HL-60/S4 treated with retinoic acid at 250 ng/mL for 4 days and 3 days (cell line): ENCODE data around the gene A4GALT.

Experiments used
- in situ Hi-C: fragments of 300-500 bp; cut with MboI; formaldehyde crosslinking; loops from 2 replicates; pipeline ENCODE4 v1.7.0; 2022; ENCODE audit warnings: low sequenced_read_pairs

A4GALT gene

DNA sequence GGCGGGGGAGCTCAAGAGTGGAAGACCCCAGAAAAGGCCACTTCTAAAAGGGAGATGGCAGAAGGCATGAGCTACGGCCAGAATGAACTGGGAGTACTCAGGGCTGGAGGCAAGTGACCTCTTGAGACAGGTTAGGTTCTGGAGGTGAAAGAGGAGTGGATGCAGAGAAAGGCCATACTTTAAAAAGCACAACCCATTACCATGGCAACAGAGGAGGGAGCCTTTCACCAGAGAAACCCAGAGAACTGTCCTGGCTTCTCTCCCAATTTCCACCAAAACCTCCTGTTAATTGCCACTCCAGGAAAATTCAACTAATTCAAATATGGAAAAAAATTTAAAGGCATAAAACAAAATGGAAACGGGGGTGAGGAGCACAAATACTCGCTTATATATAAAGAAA, 15.8 kb downstream of the A4GALT start:
- in situ Hi-C loops = no loop called here

DNA sequence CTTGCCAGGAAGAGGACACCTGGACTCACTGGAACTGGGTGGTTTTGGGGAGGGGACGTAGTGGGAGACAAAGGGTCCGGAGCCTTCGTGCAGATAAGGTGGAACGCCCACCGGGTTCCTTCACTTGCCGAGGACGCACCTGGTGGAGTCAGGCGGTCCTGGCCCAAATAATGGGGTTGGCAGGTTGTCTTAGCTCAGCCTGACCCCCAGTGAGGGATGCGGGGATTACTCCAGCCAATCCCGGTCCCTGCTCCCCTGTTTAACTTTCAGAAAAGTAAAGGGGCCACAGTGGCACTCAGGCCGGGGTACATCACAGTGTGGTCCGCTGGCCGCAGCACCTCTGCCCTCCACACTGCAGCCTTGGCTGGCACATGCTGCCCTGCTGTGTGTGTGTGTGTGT, 18.0 kb downstream of the A4GALT start:
- in situ Hi-C loops = no loop called here

DNA sequence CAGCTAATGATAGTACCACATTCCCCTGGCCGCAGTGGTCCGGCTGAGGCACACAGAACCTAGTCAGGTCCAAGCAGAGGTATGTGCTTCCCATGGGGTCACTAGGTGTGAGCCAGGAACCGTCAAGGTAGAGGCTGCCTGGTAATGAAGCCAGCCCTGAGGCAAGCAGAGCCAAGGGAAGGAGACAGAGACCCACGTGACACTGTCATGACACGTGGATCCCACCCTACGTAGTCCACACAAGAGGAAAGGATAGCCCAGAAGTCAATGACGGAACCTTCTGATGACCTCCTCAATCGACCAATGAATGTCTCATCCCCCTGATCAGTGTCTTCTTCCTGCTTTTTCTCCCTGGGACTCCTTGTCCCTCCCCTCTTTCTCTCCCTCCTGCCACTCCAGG, 19.0 kb downstream of the A4GALT start:
- in situ Hi-C loops = no loop called here

DNA sequence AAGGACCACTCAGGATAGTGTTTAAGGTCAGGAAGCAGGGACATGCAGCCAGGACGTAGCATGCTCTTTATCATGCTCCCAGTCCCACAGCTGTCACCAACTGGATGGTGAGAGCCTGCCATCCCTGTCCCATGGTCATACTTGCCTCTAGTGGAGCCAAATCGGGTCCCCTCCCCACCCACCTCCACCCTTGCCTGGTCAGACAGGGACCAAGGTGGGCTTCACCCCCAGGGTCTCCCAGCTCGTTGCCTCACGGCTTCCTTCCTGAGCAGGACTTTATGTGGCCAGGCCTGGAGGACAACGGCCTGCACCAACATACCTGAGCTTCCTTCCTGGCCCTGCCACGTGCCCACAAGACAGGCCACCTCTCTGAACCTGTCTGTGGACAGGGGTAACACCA, 19.8 kb downstream of the A4GALT start:
- in situ Hi-C loops = no loop called here

DNA sequence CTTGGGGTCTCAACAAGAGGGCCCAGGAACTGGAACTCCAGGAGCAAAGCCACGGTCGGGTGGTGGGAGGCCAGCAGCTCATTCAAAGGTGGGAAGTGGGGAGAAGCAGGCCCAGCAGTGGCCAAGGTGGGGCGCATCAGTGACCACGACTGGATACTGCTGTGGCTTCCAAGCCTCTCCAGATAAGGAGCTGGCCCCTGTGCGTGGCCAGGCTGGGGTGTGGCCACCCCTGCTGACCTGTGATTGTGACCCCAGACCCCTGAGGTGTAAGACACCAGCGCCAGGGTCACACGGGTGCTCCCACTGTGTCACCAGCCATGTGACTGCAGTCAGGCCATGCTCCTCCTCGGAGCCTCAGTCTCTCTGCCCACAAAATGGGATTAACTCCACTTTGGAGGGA, 20.3 kb downstream of the A4GALT start:
- in situ Hi-C loops = no loop called here

DNA sequence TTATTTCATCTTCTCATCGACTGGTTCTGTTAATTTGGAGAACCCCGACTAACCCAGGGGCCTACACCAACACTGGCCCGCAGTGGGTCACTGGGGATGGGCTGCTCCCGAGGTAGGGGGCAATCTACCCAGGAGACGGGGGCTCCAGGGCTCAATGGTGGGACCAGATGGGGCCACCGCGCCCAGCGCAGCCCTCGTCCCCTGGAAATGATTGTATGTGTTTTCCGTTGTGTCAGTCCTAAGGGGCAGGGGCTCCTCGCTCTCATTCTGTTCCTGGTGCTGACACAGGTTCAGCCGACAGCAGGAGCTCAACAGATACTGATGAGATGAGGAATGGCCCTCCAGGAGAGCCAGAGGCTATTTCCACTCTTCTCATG, 20.7 kb downstream of the A4GALT start:
- in situ Hi-C loops = no loop called here

DNA sequence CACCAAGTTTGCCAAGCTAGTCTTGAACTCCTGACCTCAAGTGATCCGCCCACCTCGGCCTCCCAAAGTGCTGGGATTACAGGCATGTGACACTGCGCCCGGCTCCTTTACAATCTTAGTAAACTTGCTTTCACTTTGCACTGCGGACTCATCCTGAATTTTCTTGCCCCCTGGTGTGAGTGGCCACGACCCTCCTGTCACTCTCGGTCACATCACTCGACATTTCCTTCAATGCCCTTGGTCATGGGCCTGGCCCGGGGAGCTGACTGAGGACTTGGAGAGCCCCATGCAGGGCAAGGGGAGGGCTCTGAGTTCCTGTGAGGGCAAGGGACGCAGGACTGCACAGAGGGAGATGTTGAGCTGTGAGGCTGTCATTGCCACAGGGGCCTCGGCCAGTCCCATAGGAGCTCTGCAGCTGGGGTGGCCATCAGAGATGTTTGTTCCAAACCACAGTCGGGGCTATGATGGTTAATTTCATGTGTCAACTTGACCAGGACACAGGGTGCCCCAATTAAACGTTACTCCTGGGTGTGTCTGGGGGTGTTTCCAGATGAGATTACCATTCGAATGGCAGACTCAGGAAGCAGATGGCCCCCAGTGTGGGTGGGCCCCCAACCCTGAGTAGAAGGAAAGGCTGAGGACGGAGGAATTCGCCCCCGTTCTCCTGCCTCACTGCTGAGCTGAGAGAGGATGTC, 21.2 kb downstream of the A4GALT start:
- in situ Hi-C loops = no loop called here

DNA sequence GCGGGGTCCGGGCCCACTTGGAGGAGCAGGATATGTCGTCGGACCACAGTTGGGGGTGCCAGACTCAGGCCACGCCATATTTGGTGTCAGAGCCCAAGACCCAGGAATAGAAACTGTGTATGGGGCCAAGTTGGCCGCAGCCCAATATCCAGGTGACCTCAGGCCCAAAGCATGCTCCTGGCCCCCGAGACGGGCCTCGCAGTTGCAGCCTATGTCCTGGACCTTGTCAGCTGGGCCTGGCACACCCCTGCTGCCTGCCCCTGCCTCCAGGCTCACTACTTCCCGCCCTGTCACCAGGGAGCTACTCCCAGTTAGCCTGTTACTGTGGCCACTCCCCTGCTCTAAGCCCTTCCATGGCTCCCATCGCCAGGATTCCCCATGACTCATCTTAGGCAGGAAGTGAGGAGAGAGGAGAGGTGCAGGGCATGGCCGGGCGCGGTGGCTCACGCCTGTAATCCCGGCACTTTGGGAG, 23.1 kb downstream of the A4GALT start:
- in situ Hi-C loops = no loop called here

DNA sequence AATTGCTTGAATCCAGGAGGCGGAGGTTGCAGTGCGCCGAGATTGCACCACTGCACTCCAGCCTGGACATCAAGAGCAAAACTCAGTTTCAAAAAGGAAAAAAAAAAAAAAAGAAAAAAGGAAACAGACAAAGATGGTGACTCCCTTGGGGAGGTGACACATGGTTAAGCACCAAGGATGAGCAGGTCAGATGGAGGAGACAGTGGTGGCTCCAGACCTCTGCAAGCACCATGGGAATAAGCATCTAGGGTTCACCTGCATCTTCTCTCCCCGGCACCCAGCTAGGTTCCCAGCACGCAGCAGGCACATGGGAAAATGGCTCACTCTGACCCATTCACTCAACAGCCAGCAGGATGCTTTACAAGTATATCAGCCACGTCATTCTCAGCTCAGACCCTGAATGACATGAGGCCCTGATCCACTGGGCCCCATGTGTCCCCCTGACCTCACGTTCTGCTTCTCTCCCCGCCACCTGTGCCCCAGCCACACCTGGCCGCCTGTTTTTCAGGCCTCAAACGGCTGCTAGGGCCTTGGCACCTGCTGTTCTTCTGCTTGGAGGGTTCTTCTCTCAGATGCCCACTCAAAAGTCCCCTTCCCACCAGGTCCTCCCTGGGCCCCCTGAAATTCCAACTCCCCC, 24.2 kb downstream of the A4GALT start:
- in situ Hi-C loops = no loop called here

DNA sequence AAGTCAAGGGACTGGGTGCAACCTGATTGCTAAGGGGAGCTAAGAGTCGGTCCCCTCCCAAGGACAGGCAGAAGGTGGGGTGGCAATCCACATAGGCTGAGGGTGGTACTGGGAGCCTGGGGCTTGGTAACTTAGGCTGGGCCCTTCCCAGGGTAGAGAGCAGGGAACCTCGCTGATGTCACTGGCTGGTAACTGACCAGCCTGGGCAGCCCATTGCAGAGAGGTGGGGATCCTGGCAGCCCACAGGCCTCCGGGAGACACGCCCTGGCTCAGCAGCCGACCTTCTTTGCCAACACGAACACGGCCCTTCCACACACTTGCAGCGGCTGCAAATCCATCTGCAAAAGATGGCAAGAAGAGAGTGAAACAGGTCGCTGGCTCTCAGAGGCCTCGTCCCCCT, 25.4 kb downstream of the A4GALT start:
- in situ Hi-C loops = no loop called here

DNA sequence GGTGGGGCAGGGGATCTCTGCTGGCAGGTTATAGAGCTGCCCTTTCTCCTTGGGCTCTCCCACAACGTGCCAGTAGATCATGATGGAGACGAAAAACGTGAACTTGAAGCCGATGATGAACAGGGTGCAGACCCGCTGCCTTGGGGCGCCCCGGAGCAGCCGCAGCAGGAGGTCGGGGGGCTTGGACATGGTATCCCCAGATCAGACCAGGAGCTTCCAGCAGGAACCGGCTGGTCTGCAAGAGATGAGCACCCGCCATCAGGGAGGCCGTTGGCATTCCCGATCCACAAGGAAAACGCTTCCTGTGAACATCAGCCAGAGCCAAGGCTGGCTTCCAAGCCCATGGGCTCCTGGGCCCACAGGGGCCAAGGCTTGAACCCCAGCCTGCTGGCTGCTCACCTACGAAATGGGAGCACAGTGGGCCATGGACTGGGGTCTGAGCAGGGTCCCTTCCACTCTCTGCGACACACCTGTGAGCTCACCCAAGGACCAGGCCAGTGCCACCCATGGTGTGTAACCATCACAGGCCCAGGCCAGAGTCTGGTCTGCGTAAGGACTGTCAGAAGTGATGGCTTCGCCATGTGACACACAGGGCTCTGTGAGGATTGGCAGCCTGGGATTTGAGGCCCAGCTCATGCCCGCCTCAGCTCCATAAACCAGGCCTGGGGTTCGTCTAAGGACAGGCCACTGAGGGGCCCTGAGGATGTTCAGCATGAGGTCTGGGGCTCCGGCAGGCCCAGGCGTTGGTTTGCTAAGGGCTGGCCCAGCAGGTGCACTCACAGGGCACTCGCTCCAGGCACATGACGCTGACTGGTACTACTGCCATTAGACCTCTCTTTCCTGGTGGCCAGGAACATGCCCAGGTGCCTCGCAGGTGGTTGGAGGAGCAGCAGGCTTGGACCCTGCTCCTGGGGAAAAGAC, 26.6 kb downstream of the A4GALT start:
- in situ Hi-C loops = no loop called here

DNA sequence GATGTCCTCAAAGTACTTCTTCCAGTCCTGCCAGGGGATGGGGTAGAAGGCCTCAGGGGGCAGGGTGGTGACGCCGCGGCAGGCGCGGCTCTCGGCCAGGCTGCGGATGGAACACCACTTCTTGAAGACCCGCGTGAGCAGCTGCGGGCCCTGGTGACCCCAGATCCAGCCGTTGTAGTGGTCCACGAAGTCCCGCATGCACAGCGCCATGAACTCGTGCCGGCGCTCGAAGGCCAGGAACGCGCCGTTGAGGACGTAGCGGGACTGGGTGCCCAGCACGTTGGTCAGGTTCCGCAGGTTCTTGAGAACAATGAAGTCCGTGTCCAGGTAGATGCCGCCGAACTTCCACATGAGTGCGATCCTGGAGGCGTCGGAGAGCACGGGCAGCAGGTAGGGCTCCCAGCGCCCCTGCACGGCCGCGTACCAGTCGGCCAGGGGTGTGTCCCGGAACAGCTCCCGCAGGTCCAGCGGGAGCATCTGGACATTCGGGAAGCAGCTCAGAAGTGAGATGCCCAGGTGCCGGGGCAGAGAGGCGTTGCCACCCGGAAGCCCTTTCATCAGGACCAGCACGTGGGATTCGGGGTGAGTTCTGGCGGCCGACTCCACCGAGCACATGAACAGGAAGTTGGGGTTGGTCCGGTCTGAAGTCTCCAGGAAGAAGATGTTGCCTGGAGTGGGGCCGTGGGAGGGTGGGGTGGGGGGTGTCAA, 27.5 kb downstream of the A4GALT start:
- in situ Hi-C loops = no loop called here

DNA sequence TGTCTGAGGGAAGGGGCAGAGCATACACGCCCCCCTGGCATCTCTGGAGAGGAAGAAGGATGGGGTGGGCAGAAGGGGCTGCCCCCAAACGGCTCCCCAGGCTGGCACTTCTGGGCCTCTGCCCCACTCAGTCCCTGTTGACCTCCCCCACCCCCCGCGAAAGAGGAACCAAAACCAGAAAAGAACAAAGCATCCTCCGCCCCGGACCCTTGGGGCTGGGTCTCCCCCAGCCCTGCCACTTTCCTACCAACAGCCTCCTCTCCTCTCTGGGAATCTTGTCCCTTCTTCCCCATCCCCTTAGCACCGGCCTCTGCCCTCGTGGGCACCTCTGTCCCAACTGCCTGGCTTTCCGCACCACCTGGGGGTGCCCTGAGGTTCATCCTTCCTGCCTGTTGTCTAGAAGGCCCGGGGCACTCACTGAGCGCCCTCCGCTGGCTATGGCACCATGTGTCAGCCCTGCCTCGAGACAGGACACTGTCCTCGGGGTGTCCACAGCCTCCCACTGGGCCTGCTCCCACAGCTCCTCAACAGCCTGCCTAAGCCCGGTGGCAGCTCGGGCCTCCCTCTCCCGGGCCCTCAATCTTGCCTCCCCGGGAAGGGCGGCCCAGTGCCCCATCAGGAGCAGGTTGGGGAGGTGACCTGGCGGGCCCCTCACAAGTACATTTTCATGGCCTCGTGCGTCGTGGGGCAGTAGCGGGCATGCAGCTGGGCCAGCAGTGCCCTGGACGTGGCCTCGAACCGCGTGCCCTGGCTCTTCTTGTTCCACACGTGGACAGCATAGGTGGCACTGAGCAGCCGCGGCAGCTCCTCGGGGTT, 28.2 kb downstream of the A4GALT start:
- in situ Hi-C loops = no loop called here

DNA sequence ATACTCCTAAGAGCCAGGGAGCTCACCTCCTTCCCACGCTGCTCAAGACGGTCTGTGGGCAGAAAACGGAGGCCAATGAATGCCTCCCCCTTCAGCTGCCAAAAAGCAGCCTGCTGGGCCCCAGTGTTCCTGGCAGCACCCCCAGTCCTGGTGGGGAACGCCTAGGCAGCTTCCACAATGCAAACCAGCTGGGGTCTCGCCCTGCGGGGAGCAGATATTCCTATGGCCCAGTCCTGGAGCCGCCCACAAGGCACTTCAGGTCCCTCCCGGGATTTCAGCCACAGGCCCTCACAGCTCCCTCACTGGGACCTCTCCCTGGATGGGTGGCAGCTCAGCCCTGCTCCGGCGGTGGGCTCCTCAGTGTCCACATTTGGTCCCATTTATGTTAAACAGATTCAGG, 29.2 kb downstream of the A4GALT start:
- in situ Hi-C loops = no loop called here

DNA sequence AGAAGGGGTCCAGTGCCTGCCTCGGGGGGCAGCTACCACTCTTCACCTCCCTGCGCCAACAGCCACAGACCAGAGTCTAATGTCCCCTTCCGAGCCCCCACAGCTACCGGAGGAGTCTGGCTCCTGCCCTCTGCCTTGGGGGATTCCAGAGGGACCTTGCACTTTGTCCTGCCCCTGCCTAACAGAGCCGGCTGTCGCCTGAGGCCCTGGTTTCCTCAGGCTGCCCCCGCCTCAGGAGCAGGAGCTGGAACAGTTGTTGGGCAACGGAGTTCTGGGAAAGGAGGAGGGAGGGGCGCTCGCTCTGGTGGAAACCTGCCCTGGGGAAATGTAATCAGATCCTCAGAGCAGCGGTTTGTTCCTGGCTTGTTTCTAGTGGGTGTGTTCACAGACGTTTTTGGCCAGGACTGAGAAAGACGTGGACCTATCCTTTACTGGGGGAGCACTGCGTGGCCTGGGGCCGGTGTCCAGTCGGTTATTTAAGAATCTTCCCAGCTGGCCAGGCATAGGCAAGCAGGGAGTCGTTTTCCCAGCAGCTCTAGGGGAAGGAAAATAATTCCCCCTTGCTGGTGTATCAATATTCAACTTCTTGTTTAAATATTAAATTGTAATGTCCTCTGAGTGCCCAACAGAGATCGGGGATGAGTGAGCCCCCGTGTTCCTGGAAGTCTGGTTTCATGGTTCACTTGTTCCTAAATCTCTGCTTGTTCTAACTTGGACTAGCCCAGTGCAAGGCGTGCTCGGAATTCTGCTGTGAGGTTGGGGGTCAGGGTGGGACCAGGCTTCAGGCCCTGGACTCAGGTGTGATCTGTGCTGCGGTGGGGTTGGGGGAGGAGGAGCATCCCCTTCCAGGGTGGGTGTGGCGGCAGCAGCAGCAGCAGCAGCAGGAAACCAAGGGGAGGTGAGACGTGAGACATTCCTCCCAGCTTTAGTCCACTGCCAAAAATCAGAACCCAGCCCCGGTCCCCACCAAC, 32.1 kb downstream of the A4GALT start:
- in situ Hi-C loops = no loop called here

DNA sequence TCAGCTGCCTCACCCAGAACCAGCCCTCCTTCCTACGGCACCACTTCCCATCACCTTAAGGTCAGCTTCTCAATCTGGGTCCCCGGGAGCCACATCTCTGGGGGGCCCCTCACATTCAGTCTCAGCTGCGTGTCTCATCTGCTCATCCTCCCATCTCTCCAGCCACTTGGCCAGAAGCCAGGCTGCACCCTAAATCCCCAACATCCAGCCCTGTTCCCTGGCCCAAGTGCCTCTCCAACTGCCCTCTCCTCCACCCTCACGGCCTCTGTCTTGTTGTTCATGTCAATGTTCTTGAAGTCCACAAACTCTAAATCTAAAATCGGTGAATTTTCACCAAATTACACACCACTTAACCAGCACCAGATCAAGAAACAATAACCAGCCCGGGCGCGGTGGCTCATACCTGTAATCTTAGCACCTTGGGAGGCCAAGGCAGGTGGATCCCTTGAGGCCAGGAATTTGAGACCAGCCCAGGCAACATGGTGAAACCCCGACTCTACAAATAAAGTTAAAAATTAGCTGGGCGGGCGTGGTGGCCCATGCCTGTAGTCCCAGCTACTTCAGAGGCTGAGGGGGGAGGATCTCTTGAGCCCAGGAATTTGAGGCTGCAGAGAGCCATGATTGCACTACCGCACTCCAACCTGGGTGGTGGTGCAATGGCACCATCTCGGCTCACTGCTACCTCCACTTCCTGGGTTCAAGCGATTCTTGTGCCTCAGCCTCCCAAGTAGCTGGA, 33.7 kb downstream of the A4GALT start:
- in situ Hi-C loops = no loop called here

DNA sequence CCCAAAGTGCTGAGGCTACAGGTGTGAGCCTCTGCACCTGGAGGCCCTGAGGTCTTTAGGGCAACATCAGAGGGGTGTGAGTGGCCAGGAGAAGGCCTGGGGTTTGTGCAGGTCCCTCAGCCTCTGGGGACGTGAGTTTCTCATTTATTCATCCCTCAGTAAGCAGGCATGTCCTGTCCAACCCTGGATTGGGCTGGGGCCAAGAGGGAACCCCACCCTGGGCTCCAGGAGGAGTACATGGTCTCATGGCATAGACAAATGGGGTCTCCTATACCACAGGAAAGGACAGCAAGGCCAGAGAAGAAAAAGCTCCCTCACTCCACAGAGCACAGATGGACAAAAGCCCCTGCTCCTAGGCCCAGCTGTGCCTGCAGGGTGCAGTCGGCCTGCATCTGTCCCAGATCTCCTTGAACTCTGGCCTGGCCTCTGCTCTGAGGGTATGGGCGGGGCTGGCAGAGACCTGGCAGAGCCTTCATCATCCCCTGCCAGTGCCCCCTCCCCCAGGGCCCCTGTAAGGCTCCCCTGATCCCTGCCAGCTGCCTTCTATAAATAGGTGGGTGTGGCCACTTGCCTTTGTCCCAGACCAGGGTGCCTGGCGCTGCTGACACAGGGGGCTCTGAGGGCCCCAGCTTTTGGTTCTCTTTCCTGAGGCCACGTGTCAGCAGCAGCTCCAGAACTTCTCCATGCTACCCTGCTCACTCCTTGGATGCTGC, 34.6 kb downstream of the A4GALT start:
- in situ Hi-C loops = no loop called here
